ENCODE results near the gene TNNC1. TPM values are rescaled to one million over a fixed set of nuclear protein-coding genes. Genes with fewer than 3 reads are reported as not detected.

Gene TNNC1
- total and polyA plus RNA-seq, 9 of the 15 experiments (the other 6 are each of a cell fraction or from before 2014, with no cell fraction given): 0.08 to 0.85 (median 0.42) TPM; not detected in 4

DNA sequence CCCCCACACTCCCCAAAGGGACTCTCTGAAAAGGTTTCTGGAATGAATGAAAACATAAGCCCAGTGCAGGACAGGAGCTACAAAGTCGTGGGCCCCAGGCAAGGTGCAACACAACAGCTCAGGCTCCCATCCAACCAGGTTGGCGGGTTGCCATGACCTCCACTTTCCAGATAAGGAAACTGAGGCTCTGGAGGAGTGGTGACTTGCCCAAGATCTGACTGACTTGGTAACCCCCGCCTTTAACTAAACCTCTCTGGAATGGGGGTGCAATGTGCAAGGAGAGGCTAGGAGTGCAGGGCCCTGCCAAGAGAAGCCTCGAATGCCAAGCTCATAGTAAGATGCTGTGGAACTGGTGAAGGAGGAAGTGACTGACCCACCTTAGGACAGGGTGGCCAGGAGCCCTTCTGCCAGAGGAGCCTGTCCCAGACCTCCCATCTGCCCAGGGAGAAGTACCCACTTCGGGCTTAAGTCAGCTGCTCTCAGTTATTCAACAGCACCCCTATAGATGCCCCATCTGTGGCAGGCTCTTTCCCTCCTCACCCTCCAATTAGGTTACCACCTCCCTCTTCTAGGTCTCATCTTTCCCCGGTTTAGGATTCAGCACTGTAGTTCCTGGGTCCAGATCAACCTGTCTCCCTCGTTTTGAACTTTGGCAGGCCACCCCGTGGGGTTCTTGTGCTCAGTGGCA, 553 bp upstream of the TNNC1 start:
- FAIRE-seq (peak; percentile 67), ATAC-seq (no peak), DNase-seq (ENCODE audit: extremely low read depth in 1 of 4, low spot score in 3 of 4) (peak in 1 of 4 experiments; percentile 6)
- intact Hi-C loops (cut with micrococcal nuclease): loop anchor here (10.0 kb wide), 1 partner anchor 230 kb away; the partner anchor contains the start of genes GNL3 and PBRM1
- Histone ChIP-seq H3K36me3 (ENCODE audit: control insufficient read depth, insufficient read depth, low read length) (peaks cover 25% of the 10 kb centered on the region; the same call in 2 of the 3 replicates), H3K4me3 (peak overlapping the region; percentile 92; the same call in 1 of the 2 replicates), H3K4me2 (ENCODE audit: insufficient read depth, low read length) (peak overlapping the region; percentile 83), H3K79me2 (ENCODE audit: control insufficient read depth, insufficient read depth, low read length) (peaks cover 28% of the 10 kb centered on the region), H3K4me1 (replicated peaks in 1 of 2; ENCODE audit: control insufficient read depth in 2 of 2, insufficient read depth in 2 of 2, low read length in 2 of 2) (peaks cover 19 to 51% of the 10 kb centered on the region in 2 experiments; a peak in 4 of 5 replicates), H3K9me3 (replicated peaks; ENCODE audit: control insufficient read depth, insufficient read depth, low read depth, low read length) (no peaks in the 10 kb centered on the region), H3K9ac (ENCODE audit: insufficient read depth in 1 of 2, low read depth in 2 of 2, low read length in 2 of 2) (peak overlapping the region; percentile 68 to 93; a peak in 2 of 4 replicates), H3K27me3 (ENCODE audit: control insufficient read depth in 2 of 2, insufficient read depth in 2 of 2, low read length in 2 of 2) (no peaks in the 10 kb centered on the region), H2AFZ (ENCODE audit: low read depth, low read length) (peak overlapping the region; percentile 84; the same call in 1 of the 2 replicates), H4K20me1 (replicated peaks; ENCODE audit: control insufficient read depth, insufficient read depth, low read length) (no peaks in the 10 kb centered on the region), H3K9me1 (ENCODE audit: control insufficient read depth, insufficient read depth, low read length) (no peaks in the 10 kb centered on the region), H3K27ac (ENCODE audit: extremely low read depth, low read depth, low read length) (peak overlapping the region; percentile 73; the same call in 1 of the 3 replicates)
- WGBS (ENCODE audit: insufficient coverage, low coverage, missing lambda C conversion rate): 52% methylated on average over 8 of the region's 8 CpGs
- ChIA-PET POLR2A (interaction anchor here (1.2 kb wide), 1 partner anchor 234 kb away, joined by 4 read pairs; no protein-coding TSS in a partner anchor), CTCF (ENCODE audit: low intra/inter-chr PET ratio) (no interaction called here)
- TF ChIP-seq ZNF589 (CRISPR knock-in tag; IDR thresholded peaks at IDR 0.05; ENCODE audit: low read depth) (0 out of 2 replicates have a peak, but pooled peaks have one; percentile 39), KDM1A (IDR thresholded peaks at IDR 0.05) (no peak), NFIC (IDR thresholded peaks at IDR 0.05) (peak; percentile 59)
- in situ Hi-C loops (cut with MboI): no loop called here
- no TSS peak for BruUV-seq (replicated peaks)

Measured in K562 (cell line).